Hair follicle dermal papilla cell (primary cell): ENCODE data around the gene GLRA3. TPM values are rescaled to one million over a fixed set of nuclear protein-coding genes. Genes with fewer than 3 reads are reported as not detected.

Experiments used
- total RNA-seq: library from RNA; depleted of rRNA; stranded (reverse); fragments of >200 nt; gene quantifications from 2 replicates; pipeline ENCODE4 v1.2.3, GENCODE V29; 2012

The GLRA3 gene
- under 0.01 TPM in 1 of 2 replicates, not detected in the other for total RNA-seq

GRCh38 chr4:174828845-174829701, at the start of gene GLRA3:
Gene GLRA3 (minus strand): TSS chr4:174829247. CDS start chr4:174828811, 436 bp downstream.

Other genes with a start within 250 kb of the GLRA3 start
- gene ADAM29, start 89.1 kb upstream of the GLRA3 start, total RNA-seq: not detected in 2 replicates